GM18861 (cell line): ENCODE data around the gene NUDT1.
"Not testable (repeated sequence)": the region's sequence is repeated elsewhere in the genome, so short reads cannot be mapped to it uniquely, and the experiment has no call there.

ENCODE experiments used
- ATAC-seq: cut with Tn5 transposase; IDR thresholded peaks from one replicate; pipeline ENCODE4 v1.9.1; 2021; ENCODE audit not compliant: unreplicated experiment

NUDT1 gene

DNA sequence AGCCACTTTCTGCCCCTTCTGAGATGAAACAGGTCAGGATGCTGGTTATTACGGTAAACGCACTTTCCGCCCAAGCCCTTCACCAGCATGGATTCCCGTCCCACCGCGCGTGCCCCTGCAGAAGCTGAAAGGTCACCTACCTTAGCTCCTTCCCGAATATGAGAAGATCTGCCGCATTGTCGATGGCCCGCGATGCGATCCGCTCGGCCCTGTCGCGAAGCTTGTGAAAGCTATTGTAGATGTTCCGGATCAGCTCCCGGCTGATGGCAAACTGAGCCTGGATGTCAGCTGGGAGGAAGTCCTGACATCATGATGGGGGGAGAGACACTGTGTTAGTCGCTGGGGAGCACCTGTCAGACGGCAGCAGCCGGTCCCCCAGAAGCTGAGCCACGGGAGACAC, 22.1 kb downstream of the NUDT1 start:
- no peak for ATAC-seq

DNA sequence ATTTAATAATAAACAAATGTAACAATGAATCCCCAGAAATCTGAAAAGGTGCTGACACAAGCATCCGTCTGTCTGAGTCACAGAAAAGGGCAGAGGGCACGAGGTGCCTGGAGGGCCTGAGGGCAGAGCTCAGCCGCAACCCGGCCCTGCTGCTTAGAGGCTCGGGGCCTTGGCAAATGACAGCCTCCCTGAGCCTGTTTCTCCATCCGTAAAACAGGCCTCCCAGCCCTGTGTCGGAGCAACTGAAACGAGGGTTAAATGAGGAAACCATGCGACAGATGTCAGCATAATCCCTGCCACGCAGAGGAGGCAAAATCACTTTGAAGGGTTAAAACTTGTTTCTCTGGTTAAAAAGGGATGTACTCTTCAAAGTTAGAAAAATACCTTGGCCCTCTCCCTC, 24.9 kb downstream of the NUDT1 start:
- ATAC-seq: no peak

- not testable (repeated sequence) for ATAC-seq
Measured at GRCh38 chr7:2269089-2269990, 27.3 kb downstream of the NUDT1 start.

- ATAC-seq: no peak
Measured at GRCh38 chr7:2269991-2270460, 28.0 kb downstream of the NUDT1 start.

DNA sequence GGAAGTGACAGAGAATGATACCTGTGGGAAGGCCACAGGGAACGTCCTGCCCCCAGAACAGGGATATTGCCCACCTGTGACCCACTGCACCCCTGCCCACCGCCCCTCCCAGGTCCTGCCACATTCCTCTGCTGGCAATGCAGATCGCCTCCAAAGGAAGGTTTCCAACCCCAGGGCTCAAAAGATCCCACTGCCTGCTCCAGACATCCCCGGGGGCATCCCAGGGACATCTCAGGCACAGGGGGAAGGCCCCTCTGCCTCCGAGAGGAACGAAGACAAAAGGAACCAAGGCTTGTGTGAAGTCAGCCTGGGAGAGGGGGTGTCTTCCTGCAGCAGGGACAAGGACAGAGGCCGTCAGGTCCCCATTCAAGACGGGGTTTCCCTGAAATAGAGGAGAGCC, 28.5 kb downstream of the NUDT1 start:
- no peak for ATAC-seq

GRCh38 chr7:2271273-2272026, 29.4 kb downstream of the NUDT1 start:
- no peak for ATAC-seq

- ATAC-seq: no peak
Measured at GRCh38 chr7:2272031-2272430, 30.0 kb downstream of the NUDT1 start.

GRCh38 chr7:2273866-2274265, 31.8 kb downstream of the NUDT1 start:
- ATAC-seq: no peak

GRCh38 chr7:2274666-2275065, 32.6 kb downstream of the NUDT1 start:
- no peak for ATAC-seq

DNA sequence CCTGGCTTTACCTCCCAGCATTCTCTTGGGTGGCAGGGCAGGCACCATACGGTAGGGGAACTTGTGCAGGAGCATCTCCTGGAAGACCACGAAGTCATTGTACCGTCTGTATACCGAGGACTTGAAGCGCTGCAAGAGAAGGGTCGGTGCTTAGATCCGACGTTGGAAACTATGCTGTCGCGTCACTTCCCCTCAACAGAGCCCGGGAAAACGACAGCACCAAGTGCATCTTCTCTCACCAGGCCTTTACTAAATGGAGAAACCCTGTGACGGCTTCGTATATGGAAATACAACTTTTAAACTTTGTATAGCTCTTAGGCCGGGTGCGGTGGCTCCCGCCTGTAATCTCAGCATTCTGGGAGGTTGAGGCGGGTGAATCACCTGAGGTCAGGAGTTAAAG, 33.1 kb downstream of the NUDT1 start:
- ATAC-seq: no peak

DNA sequence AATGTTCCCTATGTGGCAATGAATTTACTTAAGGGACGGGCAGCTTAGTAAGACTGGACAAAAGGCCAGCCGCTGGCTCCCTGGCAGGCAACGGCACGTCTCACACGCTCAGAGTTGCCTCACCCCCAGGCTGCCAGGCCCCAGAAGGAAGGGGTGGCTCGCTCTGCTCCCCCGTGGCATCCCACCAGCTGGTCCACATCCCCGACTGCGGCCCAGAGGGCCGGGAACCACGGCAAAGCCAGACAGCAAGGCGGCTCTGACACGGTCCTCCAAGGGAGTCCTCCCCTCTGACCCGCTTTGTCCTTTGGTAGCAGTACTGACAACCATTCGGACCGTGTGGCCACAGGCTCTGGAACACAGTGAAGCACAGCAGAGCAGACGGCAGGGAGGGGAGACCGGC, 34.1 kb downstream of the NUDT1 start:
- ATAC-seq: no peak

- ATAC-seq: no peak
Measured at GRCh38 chr7:2278026-2278425, 36.0 kb downstream of the NUDT1 start.

GRCh38 chr7:2279896-2280295, 37.9 kb downstream of the NUDT1 start:
- no peak for ATAC-seq

GRCh38 chr7:2280424-2280823, 38.4 kb downstream of the NUDT1 start:
- ATAC-seq: no peak

DNA sequence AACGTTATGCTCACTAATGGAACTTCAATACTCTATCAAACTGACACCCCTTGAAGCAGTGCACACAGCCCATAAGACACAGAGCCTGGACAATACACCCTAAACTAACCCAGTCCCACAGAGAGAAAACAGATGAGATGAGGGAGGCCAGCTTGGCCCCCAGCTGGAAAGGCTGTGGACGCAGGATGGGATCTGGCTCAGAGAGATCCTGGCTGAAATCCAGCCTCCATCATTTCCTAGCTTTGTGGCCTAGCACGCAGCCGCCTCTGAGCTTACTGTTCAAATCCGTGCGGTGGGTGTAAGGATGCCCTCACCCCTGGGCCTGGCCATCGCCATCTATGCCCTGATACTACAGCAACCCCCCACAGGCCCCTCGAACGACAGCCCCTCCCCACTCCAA, 39.5 kb downstream of the NUDT1 start:
- no peak for ATAC-seq

GRCh38 chr7:2282185-2282751, 40.2 kb downstream of the NUDT1 start:
- no peak for ATAC-seq

- no peak for ATAC-seq
Measured at GRCh38 chr7:2283074-2283473, 41.0 kb downstream of the NUDT1 start.

DNA sequence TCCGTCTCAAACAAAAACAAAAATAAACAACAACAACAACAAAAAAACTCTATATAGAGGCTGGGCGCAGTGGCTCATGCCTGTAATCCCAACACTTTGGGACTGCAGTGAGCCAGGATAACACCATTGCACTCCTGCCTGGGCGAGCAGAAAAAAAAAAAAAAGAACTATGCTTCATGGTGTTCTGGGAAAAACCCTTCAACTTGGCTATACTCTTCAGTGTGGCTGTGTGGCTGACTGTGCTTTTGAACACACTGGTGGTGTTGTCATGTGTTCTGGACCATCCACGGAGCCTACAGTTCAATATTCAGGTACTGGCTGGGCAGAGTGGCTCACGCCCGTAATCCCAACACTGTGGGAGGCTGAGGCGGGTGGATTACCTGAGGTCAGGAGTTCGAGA, 45.7 kb downstream of the NUDT1 start:
- ATAC-seq: no peak

DNA sequence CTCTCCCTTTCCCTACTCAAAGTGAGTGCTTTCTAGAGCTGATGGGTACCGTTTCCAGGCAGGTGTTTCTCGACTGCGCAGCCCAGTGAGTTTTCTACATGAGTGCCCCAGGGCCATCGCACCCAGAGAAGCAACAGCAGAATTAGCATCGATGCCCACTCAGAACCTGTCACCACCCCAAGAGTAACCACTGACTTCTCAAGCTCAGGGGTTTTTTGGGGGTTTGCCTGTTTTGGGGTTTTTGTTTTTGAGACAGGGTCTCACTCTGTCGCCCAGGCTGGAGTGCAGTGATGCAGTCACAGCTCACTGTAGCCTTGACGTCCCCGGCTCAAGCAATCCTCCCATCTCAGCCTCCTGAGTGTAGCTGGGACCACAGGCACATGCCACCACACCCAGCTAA, 46.5 kb downstream of the NUDT1 start:
- ATAC-seq: peak; percentile 74

GRCh38 chr7:2289111-2289586, 47.1 kb downstream of the NUDT1 start:
- ATAC-seq: no peak

- no peak for ATAC-seq
Measured at GRCh38 chr7:2289621-2290020, 47.6 kb downstream of the NUDT1 start.

- ATAC-seq: no peak
Measured at GRCh38 chr7:2290877-2291276, 48.9 kb downstream of the NUDT1 start.
